Neutrophil (primary cell): Measurements from ENCODE around the gene SND1.

Source experiments
- H3K27ac ChIP-seq: fragments of 200-600 bp; sonication (generic); 2 replicates; pipeline ENCODE4 v1.5.1; 2016; ENCODE audit warnings: mild to moderate bottlenecking, moderate library complexity
- H3K27me3 ChIP-seq: fragments of 200-600 bp; sonication (generic); 2 replicates; pipeline ENCODE4 v1.6.0; 2016; ENCODE audit warnings: mild to moderate bottlenecking
- H3K36me3 ChIP-seq: fragments of 200-600 bp; sonication (generic); 2 replicates; pipeline ENCODE4 v1.5.1; 2017
- H3K4me1 ChIP-seq, 2 experiments: fragments of 200-600 bp in 1 of 2; sonication (generic) in 1 of 2; 1 replicate in 1 of 2; 2 replicates in 1 of 2; pipeline versions ENCODE4 v1.5.1 to v1.6.1; 2013 to 2016; ENCODE audit warnings: low read depth in 1 of 2, low read length in 1 of 2, mild to moderate bottlenecking in 1 of 2, moderate library complexity in 1 of 2; ENCODE audit not compliant: control insufficient read depth in 1 of 2, insufficient read depth in 1 of 2
- H3K4me3 ChIP-seq, 2 experiments: fragments of 200-600 bp in 1 of 2; sonication (generic) in 1 of 2; 1 replicate in 1 of 2; 2 replicates in 1 of 2; pipeline ENCODE4 v1.5.1; 2013 to 2016; ENCODE audit warnings: low read depth in 1 of 2, low read length in 1 of 2, mild to moderate bottlenecking in 1 of 2, moderate library complexity in 1 of 2
- H3K9me3 ChIP-seq: fragments of 200-600 bp; sonication (generic); 2 replicates; pipeline ENCODE4 v1.5.1; 2016
- CTCF ChIP-seq: fragments of 200-600 bp; sonication (generic); IDR thresholded peaks from 2 replicates; pipeline ENCODE4 v1.5.1; 2016; ENCODE audit warnings: antibody characterized with exemption

SND1 gene

GRCh38 chr7:127651556-127652332 is at the start of gene SND1:
Gene SND1, plus strand, starts transcription at chr7:127652194. Its CDS starts 180 bp downstream, at chr7:127652374.
- peak within 1 kb of the TSS; percentile 80 for H3K27ac ChIP-seq
- H3K36me3 ChIP-seq, result no peaks in the 10 kb centered on the region
- H3K9me3 ChIP-seq, result no peaks in the 10 kb centered on the region
- peak within 1 kb of the TSS; percentile 94 to 97 for H3K4me3 ChIP-seq
- H3K27me3 ChIP-seq, result no peaks in the 10 kb centered on the region
- peaks cover 40 to 42% of the 10 kb centered on the region in 2 experiments for H3K4me1 ChIP-seq
- TF ChIP-seq CTCF, result peak; percentile 65

GRCh38 chr7:127608446-127608845 is 43.5 kb upstream of the SND1 start:
- no peak for TF ChIP-seq CTCF
- Histone ChIP-seq H3K27ac (no peak overlapping the region), H3K36me3 (no peaks in the 10 kb centered on the region), H3K4me3 (no peak overlapping the region), H3K9me3 (peaks cover 10% of the 10 kb centered on the region), H3K27me3 (peaks cover 2% of the 10 kb centered on the region), H3K4me1 (no peaks in the 10 kb centered on the region)

GRCh38 chr7:127609297-127609696 is 42.7 kb upstream of the SND1 start:
- Histone ChIP-seq H3K36me3 (no peaks in the 10 kb centered on the region), H3K4me3 (no peak overlapping the region), H3K4me1 (no peaks in the 10 kb centered on the region), H3K27me3 (peaks cover 10% of the 10 kb centered on the region), H3K27ac (no peak overlapping the region), H3K9me3 (peaks cover 10% of the 10 kb centered on the region)
- no peak for TF ChIP-seq CTCF

GRCh38 chr7:127612263-127612662 is 39.7 kb upstream of the SND1 start:
- H3K9me3 ChIP-seq, result peaks cover 10% of the 10 kb centered on the region
- peaks cover 40% of the 10 kb centered on the region for H3K27me3 ChIP-seq
- H3K27ac ChIP-seq, result no peak overlapping the region
- no peak overlapping the region for H3K4me3 ChIP-seq
- no peaks in the 10 kb centered on the region for H3K36me3 ChIP-seq
- no peaks in the 10 kb centered on the region for H3K4me1 ChIP-seq
- TF ChIP-seq CTCF, result no peak

GRCh38 chr7:127616724-127617123 is 35.3 kb upstream of the SND1 start:
- Histone ChIP-seq H3K27ac (no peak overlapping the region), H3K36me3 (no peaks in the 10 kb centered on the region), H3K9me3 (no peaks in the 10 kb centered on the region), H3K27me3 (peaks cover 85% of the 10 kb centered on the region), H3K4me1 (no peaks in the 10 kb centered on the region), H3K4me3 (no peak overlapping the region)
- no peak for TF ChIP-seq CTCF
